NCI-H187 (cell line): ENCODE results near the gene PANK1.

Experiments used
- DNase-seq, 2 experiments: peaks; one replicate each; lab custom pipeline; 2025; lab: John Stamatoyannopoulos, UW

PANK1 gene

DNA sequence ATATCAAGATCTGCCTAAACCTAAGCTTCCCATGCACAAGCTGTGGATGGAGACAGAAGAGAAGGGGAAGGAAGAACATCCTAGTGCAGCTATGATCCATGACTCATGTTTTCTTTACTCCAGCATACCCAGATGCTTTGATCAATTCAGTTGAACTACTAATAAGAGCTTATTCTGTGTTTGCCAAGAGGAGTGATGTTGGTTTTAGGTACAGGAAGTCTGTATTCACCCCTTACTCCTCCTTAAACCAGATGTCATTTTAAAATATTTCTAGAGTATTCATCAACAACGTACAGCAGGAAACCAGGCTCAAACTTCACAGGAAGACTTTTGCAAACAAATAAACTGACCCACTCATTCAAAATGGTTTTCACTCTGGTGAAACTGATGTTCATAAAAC lies 29.2 kb downstream of the PANK1 start:
- no peak for DNase-seq

- DNase-seq: no peak
Observed at GRCh38 chr10:89615112-89615511, 29.9 kb downstream of the PANK1 start.

DNA sequence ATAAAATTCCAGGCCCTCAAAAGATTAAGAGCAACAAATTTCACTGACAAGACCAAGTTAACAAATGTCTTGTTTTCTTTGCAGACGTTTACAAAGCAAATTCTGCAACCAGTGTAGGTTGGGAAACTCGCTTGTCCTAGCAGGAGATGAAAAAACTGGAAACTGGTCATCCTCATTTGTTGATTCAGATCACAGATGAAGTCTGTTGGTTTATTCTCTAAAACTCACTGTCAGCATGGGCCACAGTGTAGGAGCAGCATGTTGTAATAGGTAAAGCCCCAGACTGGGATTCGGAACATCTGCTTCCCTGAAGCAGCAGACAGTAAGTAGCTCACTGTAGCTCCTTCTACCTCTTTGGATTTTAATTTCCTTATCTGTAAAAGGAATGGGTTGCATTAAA lies 31.5 kb downstream of the PANK1 start:
- DNase-seq: no peak

- no peak for DNase-seq
Observed at GRCh38 chr10:89611282-89611681, 33.8 kb downstream of the PANK1 start.

GRCh38 chr10:89609833-89610346 lies 35.2 kb downstream of the PANK1 start:
- DNase-seq: no peak

- no peak for DNase-seq
Observed at GRCh38 chr10:89604200-89604599, 40.8 kb downstream of the PANK1 start.

DNA sequence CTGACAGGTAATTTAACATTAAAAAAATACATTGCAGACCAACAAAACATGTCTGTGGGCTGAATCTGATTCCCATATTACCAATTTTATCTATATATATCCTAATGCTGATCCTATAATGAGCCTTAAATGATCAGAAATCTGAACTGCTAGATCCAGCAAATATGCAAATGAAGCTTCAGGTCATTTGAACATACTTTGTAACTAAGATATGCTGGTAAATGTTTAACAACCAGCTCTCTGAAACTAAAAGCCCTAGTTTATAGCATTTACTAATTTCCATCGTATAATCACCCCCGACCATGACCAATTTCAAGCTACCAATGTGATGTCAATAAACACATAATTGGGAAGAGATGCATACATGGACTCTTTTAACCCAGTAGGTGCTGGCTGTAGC lies 42.1 kb downstream of the PANK1 start:
- DNase-seq: no peak

DNA sequence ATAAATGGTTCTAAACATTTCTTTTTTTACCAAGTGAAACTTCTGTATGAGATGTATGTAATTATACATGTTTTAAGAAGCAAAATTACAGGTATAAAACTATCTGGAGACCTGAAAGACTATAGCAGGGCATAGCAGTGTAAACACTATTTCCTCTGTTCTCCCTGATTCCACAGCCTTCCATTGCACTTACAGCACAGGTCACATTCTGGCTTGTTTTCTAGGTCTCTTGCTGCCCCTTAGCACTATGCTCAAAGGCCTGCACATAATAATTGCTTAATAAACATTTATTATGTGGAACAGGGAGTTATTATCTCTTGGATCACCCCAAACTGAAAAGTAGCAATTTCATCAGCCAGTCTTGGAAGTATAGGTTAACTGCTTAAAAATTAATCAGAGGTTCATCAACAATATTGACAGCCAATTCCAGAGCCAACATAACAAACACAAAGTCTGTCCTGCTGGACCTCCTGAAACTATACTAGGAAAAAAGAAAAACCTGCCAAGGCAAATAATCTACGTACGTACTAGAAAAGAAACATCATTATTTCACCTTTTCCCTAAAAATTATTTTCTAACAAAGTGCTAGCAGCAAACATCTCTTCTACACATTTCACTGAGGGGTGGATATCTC lies 43.2 kb downstream of the PANK1 start:
- no peak for DNase-seq

GRCh38 chr10:89600041-89600440 lies 45.0 kb downstream of the PANK1 start:
- DNase-seq: no peak

DNA sequence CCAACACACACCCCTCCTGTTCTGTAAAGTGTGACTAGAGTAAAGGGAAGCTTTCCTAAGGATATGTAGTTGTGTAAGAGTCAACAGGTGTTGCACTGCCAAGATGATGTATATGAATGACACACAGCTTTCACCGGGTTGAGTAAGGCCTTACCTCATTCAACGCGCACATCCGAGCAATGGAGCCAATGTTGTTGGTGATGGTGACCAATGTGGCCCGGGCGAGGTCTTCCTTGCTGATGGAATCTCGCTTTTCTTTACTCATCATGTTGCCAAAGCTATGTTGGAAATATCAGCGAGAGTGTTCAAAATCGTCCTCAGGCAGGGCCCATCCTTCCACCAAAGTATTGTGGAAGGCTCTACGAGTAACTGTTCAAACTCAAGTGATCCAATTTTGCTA lies 52.0 kb downstream of the PANK1 start:
- DNase-seq: no peak

DNA sequence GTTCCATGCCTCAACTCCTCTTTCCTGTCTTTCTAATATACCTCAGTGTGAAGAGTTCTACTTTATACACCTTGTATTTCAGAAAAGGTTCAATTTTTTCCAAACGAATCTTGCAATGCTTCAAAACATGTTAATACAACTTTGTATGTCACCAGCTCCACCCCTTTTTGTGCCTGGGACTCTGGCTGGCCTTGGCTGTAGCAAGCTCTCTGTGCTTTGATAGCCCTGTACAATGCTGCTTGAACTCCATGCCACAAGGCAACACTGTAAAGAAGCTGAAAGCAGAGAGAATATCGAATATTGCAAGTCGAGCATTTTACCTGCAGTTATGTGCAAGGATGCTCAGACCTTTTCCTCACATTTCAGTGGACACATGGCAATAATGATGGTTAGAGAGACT lies 52.5 kb downstream of the PANK1 start:
- no peak for DNase-seq

DNA sequence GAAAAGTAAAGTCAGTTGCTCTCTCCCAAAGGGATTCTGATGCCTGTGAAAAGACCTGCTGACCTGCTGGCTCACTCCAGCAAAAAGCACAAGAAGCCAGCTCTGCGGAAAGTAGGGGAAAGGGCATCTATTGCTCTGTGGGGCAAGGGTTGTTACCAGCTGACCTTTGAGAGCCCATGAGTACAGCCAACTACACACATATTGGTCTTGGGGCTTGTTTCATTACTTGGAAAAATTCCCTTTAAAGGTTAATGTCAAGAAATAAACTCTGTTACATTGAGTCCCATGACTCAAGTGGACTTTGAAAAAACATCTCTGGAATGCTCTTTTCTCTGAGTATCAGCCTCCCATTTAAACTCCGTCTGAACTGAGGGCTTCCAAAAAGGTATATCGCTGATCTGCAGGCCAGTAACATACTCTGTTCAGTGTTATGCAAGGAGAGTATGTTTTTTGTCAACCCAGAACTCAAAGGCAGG lies 53.2 kb downstream of the PANK1 start:
- DNase-seq: no peak

GRCh38 chr10:89591111-89591795 lies 53.8 kb downstream of the PANK1 start:
- no peak for DNase-seq

- no peak for DNase-seq
Observed at GRCh38 chr10:89590326-89590725, 54.7 kb downstream of the PANK1 start.

GRCh38 chr10:89589101-89589720 lies 55.8 kb downstream of the PANK1 start:
- no peak for DNase-seq

GRCh38 chr10:89588671-89589070 lies 56.4 kb downstream of the PANK1 start:
- no peak for DNase-seq

- DNase-seq: no peak
Observed at GRCh38 chr10:89582022-89582421, 63.0 kb downstream of the PANK1 start.

GRCh38 chr10:89580243-89580642 lies 64.8 kb downstream of the PANK1 start:
- no peak for DNase-seq

DNA sequence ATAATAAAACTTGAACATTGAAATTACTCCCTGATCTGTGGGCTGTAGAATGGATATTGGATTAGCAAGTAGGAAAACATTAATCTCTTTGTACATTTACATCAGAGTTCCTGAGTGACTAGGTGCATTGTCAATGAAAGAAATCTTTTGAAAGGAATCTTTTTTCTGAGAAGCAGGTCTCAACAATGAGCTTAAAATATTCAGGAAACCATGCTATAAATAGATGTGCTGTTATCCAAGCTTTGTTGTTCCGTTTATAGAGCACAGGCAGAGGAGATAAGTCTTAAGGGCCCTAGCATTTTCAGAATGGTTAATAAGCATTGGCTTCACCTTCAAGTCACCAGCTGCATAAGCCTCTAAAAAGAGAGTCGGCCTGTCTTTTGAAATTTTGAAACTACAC lies 68.3 kb downstream of the PANK1 start:
- no peak for DNase-seq

DNA sequence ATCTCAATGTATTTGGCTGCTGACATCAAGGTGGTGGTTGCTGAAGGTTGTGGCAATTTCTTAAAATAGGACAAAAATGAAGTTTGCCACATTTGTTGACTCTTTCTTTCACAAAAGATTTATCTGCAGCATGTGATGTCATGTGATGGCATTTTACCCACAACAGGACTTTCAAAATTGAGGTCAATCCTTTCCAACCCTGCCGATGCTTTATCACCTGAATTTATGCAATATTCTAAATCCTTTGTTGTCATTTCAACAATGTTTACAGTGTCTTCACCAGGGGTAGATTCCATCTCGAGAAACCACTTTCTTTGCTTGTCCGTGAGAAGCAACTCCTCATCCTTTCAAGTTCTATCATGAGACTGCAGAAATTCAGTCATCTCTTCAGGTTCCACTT lies 69.0 kb downstream of the PANK1 start:
- DNase-seq: no peak

DNA sequence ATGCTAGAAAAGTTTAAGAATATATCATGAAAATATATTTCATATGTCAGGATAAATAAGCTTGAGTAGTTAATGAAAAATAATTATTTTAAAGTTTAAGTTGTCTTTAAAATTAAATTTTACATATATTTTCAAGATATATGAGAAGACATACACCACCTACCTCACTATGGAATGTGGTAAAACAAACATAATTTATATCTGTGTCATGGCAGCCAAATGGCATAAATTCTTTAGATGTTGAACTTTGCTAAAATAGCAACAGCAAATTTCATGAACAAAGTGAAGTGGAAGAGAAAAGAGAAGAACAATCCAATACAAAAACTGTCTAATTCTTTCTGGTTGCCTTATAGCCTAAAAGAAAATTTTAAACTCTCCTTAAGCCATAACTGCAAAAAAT lies 70.0 kb downstream of the PANK1 start:
- no peak for DNase-seq

DNA sequence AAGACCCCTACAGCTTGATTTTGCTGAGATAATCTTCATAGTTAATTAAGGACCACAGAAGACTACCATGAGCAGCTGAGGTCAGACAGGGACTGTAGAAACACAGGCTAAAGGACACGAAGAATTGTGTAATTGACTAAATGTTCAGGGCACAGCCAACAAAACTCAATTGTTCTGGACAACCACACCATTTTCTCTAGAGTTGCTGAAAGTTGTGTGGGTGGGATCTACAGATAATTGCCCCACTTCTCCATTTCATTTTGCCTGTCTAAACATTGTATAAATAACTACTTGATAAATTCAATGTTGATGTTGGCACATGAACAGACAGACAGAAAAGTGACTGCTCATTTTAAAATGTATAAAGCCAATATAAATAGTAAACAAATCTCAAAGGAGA lies 70.7 kb downstream of the PANK1 start:
- no peak for DNase-seq

DNA sequence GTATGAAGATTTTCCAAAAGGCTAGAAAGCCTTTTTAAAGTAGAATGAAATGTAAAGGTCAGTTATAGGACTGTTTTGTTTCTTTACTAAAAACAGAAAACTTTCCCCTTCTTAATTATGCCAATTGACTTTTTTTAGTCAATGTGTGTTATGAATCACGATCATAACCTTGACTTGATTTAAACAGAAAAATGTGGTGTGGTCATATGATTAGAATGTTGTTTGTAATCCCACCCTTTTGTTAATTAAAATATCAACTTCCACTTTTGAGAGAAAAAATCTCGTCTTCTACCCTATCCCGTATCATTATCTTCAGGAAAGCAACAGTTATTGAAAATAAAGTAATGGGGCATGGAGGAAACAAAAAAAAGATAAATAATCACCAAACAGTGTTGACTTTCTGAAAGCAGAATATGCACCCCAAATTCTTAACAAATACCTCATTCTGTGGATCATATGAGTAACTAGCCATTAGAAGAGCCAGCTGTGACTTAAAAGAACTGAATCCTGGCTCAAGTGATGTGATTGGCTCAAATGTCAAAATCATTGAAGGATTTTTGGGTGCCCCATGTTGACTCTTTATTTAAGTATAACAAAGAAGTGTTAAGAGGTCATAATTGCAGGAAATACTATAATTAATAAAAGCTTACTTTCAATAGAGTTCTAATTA lies 77.3 kb downstream of the PANK1 start:
- no peak for DNase-seq
